ENCODE data around the gene WASHC2C. TPM values are rescaled to one million over a fixed set of nuclear protein-coding genes. Genes with fewer than 3 reads are reported as not detected.
"Not testable (repeated sequence)": the region's sequence is repeated elsewhere in the genome, so short reads cannot be mapped to it uniquely, and the experiment has no call there.

The WASHC2C gene, protein sequence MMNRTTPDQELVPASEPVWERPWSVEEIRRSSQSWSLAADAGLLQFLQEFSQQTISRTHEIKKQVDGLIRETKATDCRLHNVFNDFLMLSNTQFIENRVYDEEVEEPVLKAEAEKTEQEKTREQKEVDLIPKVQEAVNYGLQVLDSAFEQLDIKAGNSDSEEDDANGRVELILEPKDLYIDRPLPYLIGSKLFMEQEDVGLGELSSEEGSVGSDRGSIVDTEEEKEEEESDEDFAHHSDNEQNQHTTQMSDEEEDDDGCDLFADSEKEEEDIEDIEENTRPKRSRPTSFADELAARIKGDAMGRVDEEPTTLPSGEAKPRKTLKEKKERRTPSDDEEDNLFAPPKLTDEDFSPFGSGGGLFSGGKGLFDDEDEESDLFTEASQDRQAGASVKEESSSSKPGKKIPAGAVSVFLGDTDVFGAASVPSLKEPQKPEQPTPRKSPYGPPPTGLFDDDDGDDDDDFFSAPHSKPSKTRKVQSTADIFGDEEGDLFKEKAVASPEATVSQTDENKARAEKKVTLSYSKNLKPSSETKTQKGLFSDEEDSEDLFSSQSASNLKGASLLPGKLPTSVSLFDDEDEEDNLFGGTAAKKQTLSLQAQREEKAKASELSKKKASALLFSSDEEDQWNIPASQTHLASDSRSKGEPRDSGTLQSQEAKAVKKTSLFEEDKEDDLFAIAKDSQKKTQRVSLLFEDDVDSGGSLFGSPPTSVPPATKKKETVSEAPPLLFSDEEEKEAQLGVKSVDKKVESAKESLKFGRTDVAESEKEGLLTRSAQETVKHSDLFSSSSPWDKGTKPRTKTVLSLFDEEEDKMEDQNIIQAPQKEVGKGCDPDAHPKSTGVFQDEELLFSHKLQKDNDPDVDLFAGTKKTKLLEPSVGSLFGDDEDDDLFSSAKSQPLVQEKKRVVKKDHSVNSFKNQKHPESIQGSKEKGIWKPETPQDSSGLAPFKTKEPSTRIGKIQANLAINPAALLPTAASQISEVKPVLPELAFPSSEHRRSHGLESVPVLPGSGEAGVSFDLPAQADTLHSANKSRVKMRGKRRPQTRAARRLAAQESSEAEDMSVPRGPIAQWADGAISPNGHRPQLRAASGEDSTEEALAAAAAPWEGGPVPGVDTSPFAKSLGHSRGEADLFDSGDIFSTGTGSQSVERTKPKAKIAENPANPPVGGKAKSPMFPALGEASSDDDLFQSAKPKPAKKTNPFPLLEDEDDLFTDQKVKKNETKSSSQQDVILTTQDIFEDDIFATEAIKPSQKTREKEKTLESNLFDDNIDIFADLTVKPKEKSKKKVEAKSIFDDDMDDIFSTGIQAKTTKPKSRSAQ (N-terminal part only)
- total RNA-seq: 36.1 and 40.0 TPM in 2 replicates

DNA sequence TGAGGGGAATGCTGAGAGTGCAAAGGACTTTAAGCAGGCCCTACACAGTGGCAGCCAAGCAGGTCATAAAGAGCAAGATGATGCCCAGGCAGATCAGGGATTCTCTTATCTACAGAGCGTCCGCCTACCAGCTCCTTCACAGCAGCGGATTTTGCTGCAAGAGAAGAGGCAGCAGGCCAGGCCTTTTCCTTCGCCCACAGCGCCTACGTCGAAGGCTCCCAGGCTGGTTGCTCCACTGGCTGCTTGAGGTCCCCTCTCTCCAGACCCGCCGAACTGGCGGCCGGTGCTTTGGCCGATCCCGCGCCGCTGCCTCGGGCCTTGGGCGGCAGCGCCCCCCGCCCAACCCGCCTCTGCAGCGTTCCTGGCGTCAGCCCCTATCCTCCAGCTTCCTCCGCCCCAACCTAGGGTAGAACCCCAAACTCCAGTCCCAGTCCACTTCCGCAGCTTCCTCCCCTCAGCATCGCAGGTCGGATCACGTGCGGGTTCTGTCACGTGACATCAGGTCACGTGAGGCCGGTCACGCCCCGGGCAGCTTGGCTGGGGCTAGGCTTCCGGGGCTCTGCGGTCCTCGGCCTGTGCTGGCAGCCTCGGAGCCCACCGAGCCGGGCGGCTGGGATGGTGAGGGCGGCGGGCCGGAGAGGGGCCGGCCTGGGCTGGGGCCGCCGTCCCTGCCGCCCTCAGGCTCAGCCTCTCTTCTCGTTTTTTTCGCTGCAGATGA is at the start of gene WASHC2C:
TSS of gene WASHC2C (plus strand) at position 564 of the 718 bp plus-strand sequence. CDS start at position 616, 52 bp downstream.
- DNase-seq (ENCODE audit: low read depth, low spot score): not testable (repeated sequence)

DNA sequence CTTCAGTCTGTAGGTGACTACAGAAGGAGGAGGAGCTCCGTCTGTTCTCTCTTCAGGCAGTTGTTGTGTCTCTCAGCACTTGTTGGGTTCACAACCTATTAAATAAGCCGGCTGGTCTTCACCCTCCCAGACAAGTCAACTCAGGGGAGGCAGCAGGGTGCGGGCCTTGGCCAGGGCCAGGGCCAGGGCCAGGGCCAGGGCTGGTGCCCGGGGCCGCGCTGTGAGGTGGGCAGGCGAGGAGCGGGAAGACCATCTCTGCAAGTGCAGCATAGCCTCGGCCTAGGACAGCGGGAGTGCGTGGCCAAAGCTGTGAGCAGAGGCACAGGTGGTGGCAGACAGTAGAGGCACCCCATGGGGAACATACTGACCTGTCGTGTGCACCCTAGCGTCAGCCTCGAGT is 48.6 kb upstream of the WASHC2C start:
- DNase-seq (ENCODE audit: low read depth, low spot score): not testable (repeated sequence)

DNA sequence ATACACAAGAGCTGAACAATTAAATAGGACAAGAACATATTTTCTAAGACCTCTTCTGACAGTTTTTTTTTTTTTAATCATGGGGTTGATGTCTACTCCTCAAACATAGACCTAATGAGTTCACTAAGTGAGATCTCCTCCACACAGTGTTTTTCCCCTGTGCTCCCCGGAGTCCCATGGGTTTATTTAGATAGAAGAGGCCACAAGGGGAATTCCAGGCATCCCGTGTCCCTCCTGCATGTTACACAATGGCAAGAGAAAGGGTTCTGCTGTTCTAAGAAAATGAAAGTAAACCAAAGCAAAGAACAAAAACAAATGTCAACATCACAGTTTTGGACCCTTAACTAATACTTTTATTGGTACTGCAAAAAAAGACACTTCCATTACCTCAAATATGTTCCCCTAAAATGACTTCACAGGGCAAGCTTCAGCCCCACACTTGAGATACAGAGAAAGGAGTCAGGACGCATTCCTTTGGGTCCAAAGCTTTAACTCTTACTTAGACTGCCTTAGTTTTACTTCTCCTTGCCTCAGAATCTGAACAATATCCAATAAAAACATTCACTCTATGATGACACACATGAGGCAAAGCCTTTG is 16.8 kb upstream of the WASHC2C start:
- DNase-seq (ENCODE audit: low read depth, low spot score): not testable (repeated sequence)

DNA sequence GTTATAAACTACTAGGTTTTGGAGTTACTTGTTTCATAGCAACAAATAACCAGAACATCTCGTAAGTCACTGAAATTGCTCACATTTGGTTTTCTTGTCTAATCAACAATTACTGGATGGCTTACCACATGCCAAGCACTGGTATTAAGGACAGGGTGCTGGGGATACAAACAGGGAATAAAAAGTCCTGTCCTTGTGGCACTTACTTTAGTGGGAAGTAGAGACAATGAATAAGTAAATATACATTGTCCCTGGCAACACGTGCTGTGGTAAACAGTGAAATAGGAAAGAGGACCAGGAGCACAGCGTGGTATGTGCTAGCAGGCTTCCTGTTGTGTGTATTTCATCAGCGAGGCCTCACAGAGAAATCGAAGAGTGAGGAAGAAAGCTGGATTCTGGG is 15.8 kb upstream of the WASHC2C start:
- not testable (repeated sequence) for DNase-seq (ENCODE audit: low read depth, low spot score)

DNA sequence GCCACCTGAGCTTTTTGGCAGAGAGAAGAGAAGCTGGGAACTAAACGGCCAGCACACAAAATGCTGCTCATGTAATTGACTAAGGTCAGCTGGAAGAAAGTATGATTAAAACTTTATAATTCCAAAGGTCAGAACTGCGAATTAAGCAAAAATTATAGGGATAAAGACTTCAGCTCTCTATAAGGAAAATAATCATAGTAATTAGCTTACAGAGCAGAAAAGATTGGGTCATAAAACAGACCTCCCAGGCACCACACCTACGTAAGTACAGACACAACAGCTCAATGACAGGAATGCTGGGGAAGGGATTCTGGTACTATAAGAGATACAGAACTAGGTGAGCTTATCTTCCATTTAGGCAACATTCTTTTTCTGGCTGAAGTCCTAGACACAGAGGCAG is 10.0 kb upstream of the WASHC2C start:
- not testable (repeated sequence) for DNase-seq (ENCODE audit: low read depth, low spot score)

DNA sequence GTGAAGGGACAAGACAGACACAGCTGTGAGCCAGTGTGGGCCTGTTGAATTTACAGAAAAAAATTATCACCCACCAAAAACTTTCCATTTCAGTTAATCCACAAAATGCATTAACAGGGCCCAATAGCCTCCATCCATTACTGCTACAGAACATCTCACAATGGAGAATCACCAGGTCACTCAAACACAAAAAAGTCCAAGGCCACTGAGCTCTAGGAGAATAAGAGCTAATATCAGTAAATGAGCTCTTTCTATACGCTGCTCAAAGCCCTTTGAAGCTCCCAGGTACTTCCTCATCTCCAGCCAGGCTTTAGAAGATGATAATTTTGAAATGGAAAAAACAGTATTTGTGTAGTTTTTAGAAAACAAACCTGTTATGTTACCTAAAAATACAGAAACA is 9.4 kb upstream of the WASHC2C start:
- not testable (repeated sequence) for DNase-seq (ENCODE audit: low read depth, low spot score)

DNA sequence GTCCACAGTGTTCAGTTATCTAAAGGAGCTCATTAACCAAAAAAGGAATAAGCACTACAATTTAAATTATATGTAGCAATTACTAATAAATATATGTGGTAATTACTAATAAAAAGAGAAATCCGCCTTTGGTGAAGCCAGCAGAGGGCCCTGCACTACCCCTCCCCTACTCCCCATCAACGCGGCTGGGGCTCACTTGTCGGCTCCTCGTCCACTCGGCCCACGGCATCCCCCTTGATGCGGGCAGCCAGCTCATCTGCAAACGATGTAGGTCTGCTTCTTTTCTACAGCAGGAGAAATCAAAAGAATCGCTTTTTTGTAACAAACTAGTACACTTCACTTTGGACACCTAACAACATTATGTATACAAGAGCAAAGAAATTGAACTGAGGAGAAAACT is 5.6 kb upstream of the WASHC2C start:
- not testable (repeated sequence) for DNase-seq (ENCODE audit: low read depth, low spot score)

DNA sequence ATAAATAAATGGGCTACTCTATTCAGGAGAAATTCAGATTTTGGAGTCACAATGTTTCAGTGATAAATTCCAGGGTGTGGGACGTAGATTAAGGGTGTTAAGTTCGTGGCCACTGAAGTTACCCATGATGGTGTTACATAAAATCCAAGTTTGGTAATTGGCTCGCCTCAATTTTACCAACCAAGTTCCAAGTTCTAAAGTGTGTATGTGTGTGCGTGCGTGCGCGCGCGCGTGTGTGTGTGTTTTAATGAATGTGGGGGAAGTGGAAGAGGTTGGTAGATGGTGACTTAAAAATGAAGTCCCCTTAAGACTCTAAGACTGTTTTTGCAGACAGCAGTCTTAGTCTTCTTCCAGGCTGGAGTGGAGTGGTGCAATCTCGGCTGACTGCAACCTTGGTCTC is 3.2 kb upstream of the WASHC2C start:
- not testable (repeated sequence) for DNase-seq (ENCODE audit: low read depth, low spot score)

DNA sequence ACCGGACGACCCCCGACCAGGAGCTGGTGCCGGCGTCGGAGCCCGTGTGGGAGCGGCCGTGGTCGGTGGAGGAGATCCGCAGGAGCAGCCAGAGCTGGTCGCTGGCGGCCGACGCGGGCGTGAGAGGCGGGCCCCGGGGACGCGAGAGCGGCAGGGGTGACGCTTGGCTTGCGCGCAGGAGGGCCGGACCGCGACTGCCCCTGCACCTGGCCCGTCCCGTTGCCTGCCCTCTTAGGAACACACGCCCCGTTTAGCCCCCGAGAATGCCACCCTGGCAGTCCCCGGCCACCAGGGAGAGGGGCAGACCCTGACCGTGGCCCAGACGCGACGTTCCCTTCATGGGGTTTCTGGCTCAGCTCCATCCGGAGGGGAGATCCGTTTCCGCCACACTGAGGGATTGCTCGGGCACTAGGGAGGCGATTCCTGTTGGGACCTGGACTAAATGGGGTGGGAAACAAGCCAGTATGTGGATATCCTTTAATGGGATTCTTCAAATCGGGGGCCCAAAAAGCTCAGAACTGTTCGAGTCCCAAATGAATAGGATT is 427 bp downstream of the WASHC2C start:
- not testable (repeated sequence) for DNase-seq (ENCODE audit: low read depth, low spot score)

DNA sequence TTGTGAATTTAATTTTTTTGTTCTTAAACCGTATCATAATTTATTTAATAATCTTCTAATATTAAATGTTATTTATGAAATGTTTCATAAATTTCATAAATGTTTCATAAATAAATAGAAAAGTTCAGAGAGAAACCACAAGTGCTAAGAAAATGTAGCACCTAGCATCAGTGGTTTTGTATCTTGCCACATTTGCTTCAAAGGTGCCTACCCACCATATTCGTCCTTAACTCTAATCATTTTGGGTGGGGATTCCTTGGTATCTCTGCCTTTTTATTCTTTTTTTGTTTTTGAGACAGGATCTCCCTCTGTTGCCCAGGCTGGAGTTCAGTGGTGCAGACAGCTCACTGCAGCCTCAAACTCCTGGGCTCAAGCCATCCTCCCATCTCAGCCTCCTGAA is 7.4 kb downstream of the WASHC2C start:
- not testable (repeated sequence) for DNase-seq (ENCODE audit: low read depth, low spot score)

DNA sequence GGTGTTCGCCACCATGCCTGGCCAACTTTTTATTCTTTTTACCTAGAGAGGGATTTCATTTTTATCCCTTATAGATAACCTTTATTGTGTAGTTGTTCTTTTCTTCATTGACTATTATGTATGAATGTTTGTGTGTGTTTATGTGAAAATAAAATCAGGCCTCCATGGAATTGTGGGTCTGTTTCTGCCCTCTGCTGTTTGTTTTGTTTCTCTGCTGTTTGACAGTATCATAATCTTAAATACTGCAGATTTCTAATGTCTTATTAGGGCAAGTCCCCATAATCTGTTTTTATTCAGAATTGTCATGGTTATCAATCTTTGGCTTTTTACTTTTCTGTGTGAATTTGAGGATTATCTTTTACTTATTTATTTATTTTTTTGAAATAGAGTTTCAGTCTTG is 7.8 kb downstream of the WASHC2C start:
- DNase-seq (ENCODE audit: low read depth, low spot score): not testable (repeated sequence)

DNA sequence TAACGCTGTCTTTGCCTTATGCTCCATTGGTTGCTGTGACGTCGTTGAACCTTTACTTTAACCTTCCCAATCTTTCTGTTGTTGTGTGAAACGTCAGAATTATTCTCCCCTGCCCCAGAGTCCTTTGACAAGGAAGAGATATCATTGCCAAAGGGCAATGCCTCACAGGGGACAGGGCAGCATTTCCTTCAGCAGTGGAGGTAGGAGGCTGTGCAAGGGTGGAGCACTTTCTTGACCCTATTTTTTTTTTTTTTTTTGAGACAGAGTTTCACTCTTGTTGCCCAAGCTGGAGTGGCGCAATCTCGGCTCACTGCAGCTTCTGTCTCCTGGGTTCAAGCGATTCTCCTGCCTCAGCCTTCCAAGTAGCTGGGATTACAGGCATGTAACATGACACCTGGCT is 14.5 kb downstream of the WASHC2C start:
- not testable (repeated sequence) for DNase-seq (ENCODE audit: low read depth, low spot score)

DNA sequence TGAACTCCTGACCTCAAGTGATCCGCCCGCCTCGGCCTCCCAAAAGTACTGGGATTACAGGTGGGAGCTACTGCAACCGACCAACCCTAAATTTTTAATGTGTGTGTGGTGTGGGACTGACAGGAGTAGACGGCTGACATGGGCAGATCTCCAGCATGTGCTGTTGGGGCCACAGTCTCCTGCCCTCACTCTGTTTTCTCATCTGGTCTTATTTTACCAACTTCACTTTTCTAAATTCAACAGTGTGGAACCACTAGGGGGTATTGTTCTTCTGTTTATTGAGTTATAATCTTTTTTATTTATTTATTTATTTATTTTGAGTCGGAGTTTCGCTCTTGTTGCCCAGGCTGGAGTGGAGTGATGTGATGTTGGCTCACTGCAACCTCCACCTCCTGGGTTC is 14.9 kb downstream of the WASHC2C start:
- not testable (repeated sequence) for DNase-seq (ENCODE audit: low read depth, low spot score)

DNA sequence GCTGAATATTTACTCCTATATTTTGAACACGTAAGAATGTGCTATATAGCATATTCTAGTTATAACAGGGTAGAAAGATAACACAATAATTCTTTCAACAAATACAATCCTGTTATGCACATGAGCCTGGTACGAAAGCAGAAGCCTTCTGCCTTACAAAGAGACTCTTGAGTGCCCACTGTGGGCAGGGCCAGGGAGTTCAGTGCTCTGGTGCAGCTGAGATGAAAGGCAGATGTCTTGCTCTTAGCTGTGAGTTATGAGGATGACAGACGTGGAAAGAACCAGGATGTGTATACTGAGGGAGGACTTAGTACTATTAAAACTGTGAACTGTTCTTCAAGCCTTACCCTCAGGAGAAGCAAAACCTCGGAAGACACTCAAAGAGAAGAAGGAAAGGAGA is 24.1 kb downstream of the WASHC2C start:
- DNase-seq (ENCODE audit: low read depth, low spot score): not testable (repeated sequence)

DNA sequence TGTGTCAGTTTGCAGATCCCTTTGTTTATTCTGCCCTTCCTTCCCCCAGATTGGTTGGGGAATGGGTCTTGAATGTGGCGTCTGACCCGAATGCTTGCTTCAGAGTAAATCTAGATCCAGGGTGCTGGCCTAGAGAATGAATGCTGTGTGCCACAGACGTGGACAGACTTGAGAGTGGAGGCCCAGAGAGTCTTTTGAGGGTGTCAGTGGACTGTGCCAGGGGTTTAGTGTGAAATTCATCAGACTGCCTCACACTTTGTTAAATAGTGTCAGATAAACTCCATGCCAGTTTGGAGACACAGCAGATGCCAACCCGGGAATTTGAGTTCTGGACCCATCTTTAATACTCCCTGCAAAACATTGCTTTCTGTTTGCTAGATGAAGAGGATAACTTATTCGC is 25.1 kb downstream of the WASHC2C start:
- not testable (repeated sequence) for DNase-seq (ENCODE audit: low read depth, low spot score)

DNA sequence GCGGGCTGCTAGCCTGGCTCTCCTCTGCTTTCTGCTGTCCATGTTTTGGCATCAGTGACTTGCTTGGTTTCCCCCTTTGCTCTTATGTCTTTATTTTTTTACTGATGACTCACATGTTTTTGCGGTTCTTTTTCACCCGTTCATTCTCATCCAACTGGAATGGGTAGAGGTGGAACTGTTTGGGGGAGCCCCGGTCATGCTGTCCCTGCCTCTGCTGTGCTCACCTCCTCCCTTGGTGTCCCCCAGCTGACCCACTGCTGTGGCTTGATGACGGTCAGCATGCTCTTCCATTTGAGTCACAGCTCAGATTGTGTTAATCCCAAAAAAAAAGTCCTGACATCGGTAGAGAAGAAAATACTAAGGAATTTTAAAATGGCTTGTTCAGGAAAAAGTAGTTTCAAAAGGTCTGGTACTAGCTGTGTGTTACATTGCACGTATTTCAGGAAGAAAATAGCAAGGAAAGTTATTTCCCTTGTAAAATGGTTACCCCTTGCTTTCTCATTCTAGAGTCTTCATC is 27.0 kb downstream of the WASHC2C start:
- not testable (repeated sequence) for DNase-seq (ENCODE audit: low read depth, low spot score)

DNA sequence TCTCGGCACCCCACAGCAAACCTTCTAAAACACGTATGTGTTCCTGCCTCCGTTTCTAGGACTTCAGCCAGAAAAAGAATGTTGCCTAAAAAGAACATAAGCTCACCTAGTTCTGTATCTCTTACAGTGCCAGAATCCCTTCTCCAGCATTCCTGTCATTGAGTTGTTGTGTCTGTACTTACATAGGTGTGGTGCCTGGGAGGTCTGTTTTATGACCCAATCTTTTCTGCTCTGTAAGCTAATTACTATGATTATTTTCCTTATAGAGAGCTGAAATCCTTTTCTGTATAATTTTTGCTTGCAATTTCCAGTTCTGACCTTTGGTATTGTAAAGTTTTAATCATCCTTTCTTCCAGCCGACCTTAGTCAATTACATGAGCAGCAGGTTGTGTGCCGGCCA is 28.0 kb downstream of the WASHC2C start:
- DNase-seq (ENCODE audit: low read depth, low spot score): not testable (repeated sequence)

DNA sequence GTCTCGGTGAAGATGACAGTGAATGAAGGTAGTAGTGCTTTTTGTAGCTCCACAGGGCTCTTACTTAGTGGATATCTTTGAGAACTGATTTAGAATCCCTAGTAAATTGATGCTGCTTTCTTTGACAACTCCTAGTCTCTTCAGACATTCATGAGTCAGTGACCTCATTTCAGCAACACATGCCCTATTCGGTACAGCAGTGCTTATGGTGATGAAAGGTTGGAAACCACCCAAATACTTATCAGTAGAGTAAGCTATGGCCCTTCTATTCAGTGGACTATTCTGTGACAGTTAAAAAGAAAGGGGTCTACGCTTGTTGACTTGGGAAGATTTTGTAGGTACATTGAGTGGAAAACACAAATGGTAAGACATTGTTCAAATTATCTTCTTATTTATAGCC is 29.0 kb downstream of the WASHC2C start:
- DNase-seq (ENCODE audit: low read depth, low spot score): not testable (repeated sequence)

DNA sequence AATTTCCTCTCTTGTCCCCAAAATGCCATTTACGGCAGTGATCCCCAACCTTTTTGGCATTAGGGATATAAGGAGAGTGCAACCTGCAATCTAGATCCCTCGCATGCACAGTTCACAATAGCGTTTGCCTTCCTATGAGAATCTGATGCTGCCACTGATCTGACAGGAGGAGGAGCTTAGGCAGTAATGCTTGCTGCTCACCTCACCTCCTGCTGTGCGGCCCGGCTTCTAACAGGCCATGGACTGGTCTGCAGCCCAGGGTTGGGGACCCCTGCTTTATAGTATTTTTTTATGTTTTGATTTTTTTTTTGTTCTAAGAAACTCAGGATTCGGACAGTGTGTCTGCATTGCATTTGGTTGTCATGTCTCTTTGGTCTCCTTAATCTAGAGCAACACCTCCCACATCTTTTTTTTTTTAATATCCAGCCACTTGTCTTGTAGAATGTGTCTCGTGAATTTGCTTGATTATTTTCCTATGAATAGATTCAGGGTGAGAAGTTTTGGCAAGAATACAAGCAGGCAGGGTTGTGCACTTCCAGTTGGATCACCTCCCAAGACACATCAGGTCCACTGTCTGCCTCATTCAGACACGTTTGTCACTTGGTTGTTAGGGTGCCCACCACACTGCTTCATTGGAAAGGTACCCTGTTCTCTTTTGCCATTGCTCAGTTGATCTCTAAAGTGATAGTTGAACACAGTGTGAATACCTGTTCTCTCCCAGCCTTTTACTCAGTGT is 30.8 kb downstream of the WASHC2C start:
- DNase-seq (ENCODE audit: low read depth, low spot score): not testable (repeated sequence)
